Mucosa of rectum (tissue), 2 donors: Measurements from ENCODE around the gene ADGRL2.

Source experiments
- H3K27ac ChIP-seq, 2 donors: one replicate each; pipeline ENCODE4 v1.7.0; 2013; ENCODE audit warnings: inconsistent platforms in 2 of 2, low read depth in 2 of 2, low read length in 2 of 2
- H3K27me3 ChIP-seq, 2 donors: one replicate each; pipeline ENCODE4 v1.7.0; 2013; ENCODE audit warnings: low read length in 2 of 2; ENCODE audit not compliant: control insufficient read depth in 2 of 2, insufficient read depth in 2 of 2
- H3K36me3 ChIP-seq, 2 donors: one replicate each; pipeline ENCODE4 v1.7.0; 2013; ENCODE audit warnings: low read length in 2 of 2; ENCODE audit not compliant: control insufficient read depth in 2 of 2, insufficient read depth in 2 of 2
- H3K4me1 ChIP-seq, 2 donors: one replicate each; pipeline ENCODE4 v1.7.0; 2013; ENCODE audit warnings: low read length in 2 of 2, mild to moderate bottlenecking in 1 of 2; ENCODE audit not compliant: control insufficient read depth in 2 of 2, insufficient read depth in 2 of 2
- H3K4me3 ChIP-seq, 2 donors: one replicate each; pipeline ENCODE4 v1.7.0; 2013; ENCODE audit warnings: low read length in 2 of 2
- H3K9ac ChIP-seq, 2 donors: one replicate each; pipeline ENCODE4 v1.7.0; 2013; ENCODE audit warnings: low read length in 2 of 2, low read depth in 1 of 2, mild to moderate bottlenecking in 1 of 2
- H3K9me3 ChIP-seq, 2 donors: one replicate each; pipeline ENCODE4 v1.7.0; 2013; ENCODE audit warnings: low read length in 2 of 2; ENCODE audit not compliant: control insufficient read depth in 2 of 2
- donor health status: healthy.
- donor health status: Normal muscosa, but diverticular disease.

ADGRL2 gene

DNA sequence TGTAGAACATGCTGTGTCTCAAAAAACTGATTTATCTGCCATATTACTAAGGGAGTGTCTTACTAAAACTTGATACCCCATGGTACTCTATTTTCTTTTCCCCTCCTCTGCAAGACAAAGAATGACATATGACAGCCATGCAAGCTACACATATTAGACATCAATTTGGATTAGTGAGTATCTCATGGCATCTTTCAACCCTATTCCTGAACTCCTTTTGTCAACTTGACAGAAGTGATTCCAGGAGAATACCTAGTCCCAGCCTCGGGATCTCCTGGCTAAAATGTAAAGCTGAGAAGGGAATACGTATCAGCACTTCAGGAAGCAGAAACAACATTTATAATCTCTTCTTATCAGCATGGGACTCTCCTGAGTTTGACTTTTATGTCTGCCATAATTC, 43.7 kb downstream of the ADGRL2 start:
- Histone ChIP-seq H3K4me3 (no peak overlapping the region), H3K4me1 (peaks cover 0 to 10% of the 10 kb centered on the region in 2 donors), H3K9me3 (no peaks in the 10 kb centered on the region), H3K9ac (no peak overlapping the region), H3K36me3 (no peaks in the 10 kb centered on the region), H3K27me3 (no peaks in the 10 kb centered on the region), H3K27ac (no peak overlapping the region)

DNA sequence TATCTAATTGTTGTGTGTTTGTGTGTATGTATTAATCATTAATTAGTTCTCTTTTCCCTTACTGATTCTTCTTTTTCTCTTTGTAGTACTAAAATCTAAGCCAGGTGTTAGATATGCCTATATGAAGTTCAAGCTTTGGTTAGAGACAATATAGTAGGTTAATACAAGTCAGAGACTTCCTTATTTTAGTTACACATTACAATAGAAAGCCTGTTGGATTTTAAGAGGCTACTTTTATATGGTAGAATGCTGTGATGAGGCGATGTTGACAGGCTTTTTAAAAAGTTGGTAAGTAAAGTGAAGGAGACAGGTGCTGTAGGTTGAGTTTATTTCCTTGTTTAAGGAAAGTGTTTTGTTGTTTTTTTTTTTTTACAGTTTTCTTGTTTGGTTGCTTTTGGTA, 45.9 kb downstream of the ADGRL2 start:
- peak overlapping the region in 1 of 2 donors; percentile 38 for H3K27ac ChIP-seq
- no peaks in the 10 kb centered on the region for H3K27me3 ChIP-seq
- H3K9me3 ChIP-seq = no peaks in the 10 kb centered on the region
- no peaks in the 10 kb centered on the region for H3K36me3 ChIP-seq
- no peak overlapping the region for H3K9ac ChIP-seq
- peaks cover 0 to 10% of the 10 kb centered on the region in 2 donors for H3K4me1 ChIP-seq
- H3K4me3 ChIP-seq = no peak overlapping the region

DNA sequence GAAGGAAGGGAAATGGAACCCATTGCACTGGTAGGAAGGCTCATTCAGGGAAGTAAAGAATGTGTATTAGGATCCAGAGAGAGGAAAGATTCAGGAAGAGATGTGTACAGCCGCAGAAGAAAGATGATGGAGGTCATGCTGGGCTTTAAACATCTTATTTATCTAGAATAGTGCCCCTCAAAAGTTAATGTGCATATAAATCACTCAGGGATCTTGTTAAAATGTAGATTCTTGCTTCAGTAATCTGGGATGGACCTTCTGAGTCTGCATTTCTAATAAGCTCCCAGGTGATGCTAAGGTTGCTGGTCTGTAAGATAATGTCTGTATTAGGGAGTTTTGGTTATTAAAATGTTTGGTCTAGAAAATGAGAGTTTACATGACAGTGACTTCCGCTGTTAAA, 46.3 kb downstream of the ADGRL2 start:
- peaks cover 0 to 10% of the 10 kb centered on the region in 2 donors for H3K4me1 ChIP-seq
- no peaks in the 10 kb centered on the region for H3K36me3 ChIP-seq
- H3K9ac ChIP-seq = no peak overlapping the region
- peak overlapping the region in 1 of 2 donors; percentile 38 for H3K27ac ChIP-seq
- no peak overlapping the region for H3K4me3 ChIP-seq
- no peaks in the 10 kb centered on the region for H3K27me3 ChIP-seq
- H3K9me3 ChIP-seq = no peaks in the 10 kb centered on the region

- Histone ChIP-seq H3K27ac (no peak overlapping the region), H3K4me1 (peaks cover 0 to 10% of the 10 kb centered on the region in 2 donors), H3K9me3 (no peaks in the 10 kb centered on the region), H3K4me3 (no peak overlapping the region), H3K27me3 (no peaks in the 10 kb centered on the region), H3K9ac (no peak overlapping the region), H3K36me3 (no peaks in the 10 kb centered on the region)
Measured at GRCh38 chr1:81848880-81849682, 48.3 kb downstream of the ADGRL2 start.

DNA sequence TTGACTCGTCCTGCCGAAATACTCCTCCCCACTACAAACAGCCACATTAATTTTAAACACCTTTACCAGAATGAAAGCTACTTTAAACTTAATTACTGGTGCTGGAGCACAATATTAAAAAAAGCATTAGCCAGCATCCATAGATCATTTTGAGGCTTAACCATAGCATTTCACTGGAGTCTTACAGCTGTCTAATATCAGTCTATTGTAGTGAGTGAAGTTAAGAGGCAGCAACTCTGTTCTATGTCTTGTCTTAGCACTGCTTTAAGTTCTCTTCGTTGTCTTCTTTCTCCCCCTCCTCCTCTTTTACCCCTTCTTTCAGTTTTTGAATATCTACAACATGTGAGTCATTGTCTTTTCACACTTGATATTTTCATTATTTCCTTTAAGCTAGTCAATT, 49.3 kb downstream of the ADGRL2 start:
- H3K27ac ChIP-seq = no peak overlapping the region
- H3K4me3 ChIP-seq = no peak overlapping the region
- no peaks in the 10 kb centered on the region for H3K36me3 ChIP-seq
- H3K9me3 ChIP-seq = no peaks in the 10 kb centered on the region
- H3K27me3 ChIP-seq = no peaks in the 10 kb centered on the region
- peaks cover 0 to 10% of the 10 kb centered on the region in 2 donors for H3K4me1 ChIP-seq
- H3K9ac ChIP-seq = no peak overlapping the region

DNA sequence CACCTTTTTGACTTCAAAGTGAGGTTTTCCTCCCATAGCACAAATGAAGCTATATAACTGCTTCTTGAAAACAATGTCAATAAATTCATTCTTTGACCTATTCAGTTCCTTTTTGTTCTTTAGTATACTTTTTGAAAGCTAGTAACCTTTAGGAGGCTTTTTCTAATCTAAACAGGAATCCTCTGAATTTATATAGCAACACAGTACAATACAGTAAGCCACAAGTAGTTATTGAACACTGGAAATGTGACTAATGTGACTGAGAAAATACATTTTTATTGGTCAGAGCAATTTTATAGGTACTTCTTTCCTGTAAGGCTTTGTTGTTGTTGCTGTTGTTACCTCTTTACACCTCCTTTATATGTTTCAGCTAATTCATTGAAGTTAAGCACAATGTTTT, 49.8 kb downstream of the ADGRL2 start:
- Histone ChIP-seq H3K27ac (no peak overlapping the region), H3K36me3 (no peaks in the 10 kb centered on the region), H3K4me1 (peaks cover 0 to 10% of the 10 kb centered on the region in 2 donors), H3K27me3 (no peaks in the 10 kb centered on the region), H3K4me3 (no peak overlapping the region), H3K9me3 (no peaks in the 10 kb centered on the region), H3K9ac (no peak overlapping the region)

DNA sequence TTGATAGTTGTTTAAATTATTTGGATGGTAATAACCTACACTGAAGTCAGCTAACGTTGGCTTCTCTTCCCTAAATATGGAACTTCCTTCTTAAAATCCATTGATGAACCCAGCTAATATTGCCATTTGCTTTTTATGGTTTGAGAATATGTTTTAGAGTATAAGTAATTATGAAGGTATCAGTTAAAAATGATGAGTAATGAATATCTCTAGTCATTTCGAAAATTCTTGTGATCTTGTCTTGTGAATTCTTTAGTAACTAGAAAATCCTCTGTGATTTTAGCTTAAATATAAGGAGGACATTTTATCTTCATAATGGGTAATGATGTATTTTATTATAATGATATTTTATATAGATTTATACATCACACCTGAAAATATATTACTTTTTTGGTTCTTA, 50.5 kb downstream of the ADGRL2 start:
- H3K9ac ChIP-seq = no peak overlapping the region
- H3K27ac ChIP-seq = no peak overlapping the region
- H3K4me1 ChIP-seq = peaks cover 0 to 10% of the 10 kb centered on the region in 2 donors
- H3K4me3 ChIP-seq = no peak overlapping the region
- H3K36me3 ChIP-seq = no peaks in the 10 kb centered on the region
- H3K9me3 ChIP-seq = no peaks in the 10 kb centered on the region
- no peaks in the 10 kb centered on the region for H3K27me3 ChIP-seq

DNA sequence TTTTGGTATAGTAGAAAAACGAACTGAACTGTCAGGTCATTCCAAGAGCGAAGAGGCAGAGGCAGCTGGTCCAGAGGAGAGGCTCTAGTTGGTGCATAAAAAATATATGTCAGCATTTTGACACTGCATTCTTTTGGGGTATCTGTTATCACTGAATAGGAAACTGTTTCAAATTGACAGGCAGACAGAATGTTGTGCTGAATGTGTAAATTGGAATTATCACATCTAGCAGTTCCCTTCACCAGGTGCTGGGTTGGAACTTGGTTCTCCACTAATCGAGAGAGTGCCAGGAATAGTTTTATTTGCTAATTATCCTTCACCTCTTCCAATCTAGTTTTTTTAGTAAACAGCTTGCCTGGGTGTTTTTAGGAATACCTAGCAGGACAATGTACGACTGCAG, 52.2 kb downstream of the ADGRL2 start:
- Histone ChIP-seq H3K9ac (no peak overlapping the region), H3K4me3 (no peak overlapping the region), H3K4me1 (peaks cover 0 to 3% of the 10 kb centered on the region in 2 donors), H3K9me3 (no peaks in the 10 kb centered on the region), H3K27ac (no peak overlapping the region), H3K27me3 (no peaks in the 10 kb centered on the region), H3K36me3 (no peaks in the 10 kb centered on the region)

DNA sequence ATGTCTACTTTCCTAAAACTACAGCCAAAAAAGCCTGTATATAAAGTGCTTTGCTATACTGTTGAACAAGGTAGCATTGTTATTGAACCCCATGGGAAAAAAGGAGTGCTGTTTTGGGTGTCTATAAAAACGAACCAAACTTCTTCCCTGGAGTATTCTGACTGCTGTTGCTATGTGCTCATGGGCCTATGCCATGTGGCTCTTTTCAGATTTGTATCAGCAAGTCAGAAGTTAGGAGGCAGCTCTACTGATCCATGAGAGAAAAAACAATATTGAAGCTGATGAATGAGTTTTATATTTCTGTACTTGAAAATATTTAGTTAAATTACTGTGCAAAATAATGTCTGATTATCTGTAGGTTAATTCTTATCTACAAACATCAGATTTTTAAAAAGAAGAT, 66.5 kb downstream of the ADGRL2 start:
- Histone ChIP-seq H3K27me3 (no peaks in the 10 kb centered on the region), H3K9me3 (no peaks in the 10 kb centered on the region), H3K9ac (no peak overlapping the region), H3K36me3 (no peaks in the 10 kb centered on the region), H3K4me1 (no peaks in the 10 kb centered on the region), H3K4me3 (no peak overlapping the region), H3K27ac (no peak overlapping the region)

GRCh38 chr1:81869307-81869706, 68.6 kb downstream of the ADGRL2 start:
- no peaks in the 10 kb centered on the region for H3K36me3 ChIP-seq
- no peak overlapping the region for H3K9ac ChIP-seq
- H3K27ac ChIP-seq = no peak overlapping the region
- no peaks in the 10 kb centered on the region for H3K27me3 ChIP-seq
- no peak overlapping the region for H3K4me3 ChIP-seq
- H3K9me3 ChIP-seq = no peaks in the 10 kb centered on the region
- no peaks in the 10 kb centered on the region for H3K4me1 ChIP-seq
